CD4-positive, CD25-positive, alpha-beta regulatory T cell (primary cell): ENCODE results near the gene LKAAEAR1. TPM values are rescaled to one million over a fixed set of nuclear protein-coding genes. Genes with fewer than 3 reads are reported as not detected.

Experiments
- ATAC-seq, 2 donors: fragments of 150-1000 bp; cut with Tn5 transposase; one replicate each; pipeline ENCODE4 v1.10.0; 2021; ENCODE audit warnings: low read depth in 2 of 2, moderate number of reproducible peaks in 2 of 2, moderate library complexity in 1 of 2
- DNase-seq, 3 donors: peaks; one replicate each; pipeline versions ENCODE4 v3.0.0 to v3.0.0-alpha.2; 2012 to 2022; ENCODE audit warnings: mixed read lengths in 1 of 3
- H3K27ac ChIP-seq: one replicate; pipeline ENCODE4 v1.7.0; 2013; ENCODE audit warnings: mild to moderate bottlenecking, low read length; ENCODE audit not compliant: insufficient read depth, poor library complexity, severe bottlenecking
- H3K27me3 ChIP-seq: one replicate; pipeline ENCODE4 v1.7.0; 2013; ENCODE audit warnings: low read length; ENCODE audit not compliant: control insufficient read depth, insufficient read depth
- H3K36me3 ChIP-seq: one replicate; pipeline ENCODE4 v1.7.0; 2013; ENCODE audit warnings: mild to moderate bottlenecking, low read length, moderate library complexity; ENCODE audit not compliant: control insufficient read depth, insufficient read depth
- H3K4me1 ChIP-seq: 2 replicates; pipeline ENCODE4 v1.7.0; 2013; ENCODE audit warnings: mild to moderate bottlenecking, low read length; ENCODE audit not compliant: insufficient read depth, control insufficient read depth, poor library complexity, severe bottlenecking
- H3K4me3 ChIP-seq: one replicate; pipeline ENCODE4 v1.7.0; 2013; ENCODE audit warnings: low read depth, mild to moderate bottlenecking, low read length, moderate library complexity
- H3K9me3 ChIP-seq, 2 experiments: 1 replicate in 1 of 2; 2 replicates in 1 of 2; pipeline ENCODE4 v1.7.0; 2013; ENCODE audit warnings: low read length in 2 of 2, mild to moderate bottlenecking in 1 of 2, moderate library complexity in 1 of 2; ENCODE audit not compliant: control insufficient read depth in 2 of 2
- H3K27ac Mint-ChIP-seq, 3 donors: one replicate each; pipeline ENCODE4 v1.8.0; 2020 to 2022; ENCODE audit warnings: mild to moderate bottlenecking in 3 of 3, mixed read lengths in 3 of 3, moderate library complexity in 2 of 3
- H3K27me3 Mint-ChIP-seq: one replicate; pipeline ENCODE4 v1.8.0; 2022; ENCODE audit warnings: mild to moderate bottlenecking, mixed read lengths
- H3K36me3 Mint-ChIP-seq: one replicate; pipeline ENCODE4 v1.8.0; 2020; ENCODE audit warnings: mixed read lengths
- H3K4me1 Mint-ChIP-seq, 4 donors: one replicate each; pipeline ENCODE4 v1.8.0; 2020 to 2022; ENCODE audit warnings: mixed read lengths in 4 of 4, mild to moderate bottlenecking in 1 of 4
- H3K4me3 Mint-ChIP-seq, 4 donors: one replicate each; pipeline ENCODE4 v1.8.0; 2020 to 2022; ENCODE audit warnings: mild to moderate bottlenecking in 4 of 4, mixed read lengths in 4 of 4, moderate library complexity in 3 of 4
- H3K9me3 Mint-ChIP-seq, 7 donors: one replicate each; pipeline ENCODE4 v1.8.0; 2020 to 2022; ENCODE audit warnings: mixed read lengths in 7 of 7, mild to moderate bottlenecking in 3 of 7, moderate library complexity in 2 of 7
- polyA plus RNA-seq, 4 donors: library from polyadenylated mRNA; unstranded; fragments of 300-500 nt; fragmentation: Illumina TruSeq; gene quantifications; one replicate each; pipeline ENCODE4 v1.2.3, GENCODE V29; 2021
- total RNA-seq: library from RNA; stranded (reverse); gene quantifications from one replicate; pipeline ENCODE4 v1.2.3, GENCODE V29; 2022

LKAAEAR1 gene
- total and polyA plus RNA-seq, 5 donors from 2014 or later: 0.42 to 1.4 TPM; not detected in 3

GRCh38 chr20:64114356-64114971, 30.3 kb upstream of the LKAAEAR1 start:
- Histone ChIP-seq H3K4me1 (no peaks in the 10 kb centered on the region), H3K4me3 (no peak overlapping the region), H3K27me3 (no peaks in the 10 kb centered on the region), H3K9me3 (no peaks in the 10 kb centered on the region), H3K27ac (no peak overlapping the region), H3K36me3 (no peaks in the 10 kb centered on the region)
- ATAC-seq (no peak), DNase-seq (no peak)
- Mint-ChIP-seq H3K9me3 (no peaks in the 10 kb centered on the region), H3K27ac (no peak overlapping the region), H3K4me1 (no peaks in the 10 kb centered on the region), H3K4me3 (no peak overlapping the region), H3K36me3 (no peaks in the 10 kb centered on the region), H3K27me3 (no peaks in the 10 kb centered on the region)

GRCh38 chr20:64113796-64114355, 29.7 kb upstream of the LKAAEAR1 start:
- H3K9me3 ChIP-seq: no peaks in the 10 kb centered on the region
- Mint-ChIP-seq H3K4me3 (no peak overlapping the region), H3K27me3 (no peaks in the 10 kb centered on the region), H3K4me1 (no peaks in the 10 kb centered on the region), H3K27ac (peak overlapping the region in 1 of 3 donors; percentile 35), H3K36me3 (no peaks in the 10 kb centered on the region), H3K9me3 (no peaks in the 10 kb centered on the region)
- ATAC-seq: no peak
- no peak for DNase-seq
- no peaks in the 10 kb centered on the region for H3K27me3 ChIP-seq
- no peaks in the 10 kb centered on the region for H3K4me1 ChIP-seq
- no peaks in the 10 kb centered on the region for H3K36me3 ChIP-seq
- no peak overlapping the region for H3K27ac ChIP-seq
- H3K4me3 ChIP-seq: no peak overlapping the region

- no peak overlapping the region for H3K27ac ChIP-seq
- H3K4me1 Mint-ChIP-seq: no peaks in the 10 kb centered on the region
- no peaks in the 10 kb centered on the region for H3K27me3 Mint-ChIP-seq
- H3K4me3 Mint-ChIP-seq: no peak overlapping the region
- no peaks in the 10 kb centered on the region for H3K36me3 Mint-ChIP-seq
- no peak for DNase-seq
- H3K4me3 ChIP-seq: no peak overlapping the region
- no peak for ATAC-seq
- H3K36me3 ChIP-seq: no peaks in the 10 kb centered on the region
- peak overlapping the region in 1 of 3 donors; percentile 35 for H3K27ac Mint-ChIP-seq
- no peaks in the 10 kb centered on the region for H3K9me3 Mint-ChIP-seq
- H3K9me3 ChIP-seq: no peaks in the 10 kb centered on the region
- H3K4me1 ChIP-seq: no peaks in the 10 kb centered on the region
- H3K27me3 ChIP-seq: no peaks in the 10 kb centered on the region
Measured at GRCh38 chr20:64113444-64113775, 29.2 kb upstream of the LKAAEAR1 start.

GRCh38 chr20:64112691-64113443, 28.7 kb upstream of the LKAAEAR1 start:
- Histone ChIP-seq H3K36me3 (no peaks in the 10 kb centered on the region), H3K27me3 (no peaks in the 10 kb centered on the region), H3K27ac (no peak overlapping the region), H3K9me3 (no peaks in the 10 kb centered on the region), H3K4me1 (no peaks in the 10 kb centered on the region), H3K4me3 (no peak overlapping the region)
- H3K9me3 Mint-ChIP-seq: no peaks in the 10 kb centered on the region
- H3K4me1 Mint-ChIP-seq: peaks cover 0 to under 1% (median 0%) of the 10 kb centered on the region in 4 donors
- H3K27me3 Mint-ChIP-seq: peaks cover 4% of the 10 kb centered on the region
- no peak for ATAC-seq
- H3K36me3 Mint-ChIP-seq: no peaks in the 10 kb centered on the region
- H3K27ac Mint-ChIP-seq: no peak overlapping the region
- no peak overlapping the region for H3K4me3 Mint-ChIP-seq
- DNase-seq: no peak

GRCh38 chr20:64111841-64112641, 27.8 kb upstream of the LKAAEAR1 start:
- H3K27ac Mint-ChIP-seq: no peak overlapping the region
- peaks cover 4% of the 10 kb centered on the region for H3K27me3 Mint-ChIP-seq
- no peak for DNase-seq

GRCh38 chr20:64110411-64111068, 26.3 kb upstream of the LKAAEAR1 start:
- H3K27me3 ChIP-seq: no peaks in the 10 kb centered on the region
- H3K4me3 Mint-ChIP-seq: no peak overlapping the region
- H3K9me3 Mint-ChIP-seq: no peaks in the 10 kb centered on the region
- peaks cover 0 to 9% (median 0%) of the 10 kb centered on the region in 4 donors for H3K4me1 Mint-ChIP-seq
- H3K36me3 Mint-ChIP-seq: no peaks in the 10 kb centered on the region
- no peak overlapping the region for H3K27ac ChIP-seq
- peaks cover 4% of the 10 kb centered on the region for H3K27me3 Mint-ChIP-seq
- DNase-seq: no peak
- no peaks in the 10 kb centered on the region for H3K4me1 ChIP-seq
- no peak overlapping the region for H3K4me3 ChIP-seq
- H3K36me3 ChIP-seq: no peaks in the 10 kb centered on the region
- no peak for ATAC-seq
- H3K27ac Mint-ChIP-seq: no peak overlapping the region
- H3K9me3 ChIP-seq: no peaks in the 10 kb centered on the region

More at GRCh38 chr20:64111841-64112641, 27.8 kb upstream of the LKAAEAR1 start:
- Mint-ChIP-seq H3K4me1 (peaks cover 0 to 7% (median 0%) of the 10 kb centered on the region in 4 donors), H3K36me3 (no peaks in the 10 kb centered on the region), H3K9me3 (no peaks in the 10 kb centered on the region), H3K4me3 (no peak overlapping the region)
- H3K4me3 ChIP-seq: no peak overlapping the region
- H3K9me3 ChIP-seq: no peaks in the 10 kb centered on the region
- no peak for ATAC-seq
- no peaks in the 10 kb centered on the region for H3K4me1 ChIP-seq
- no peak overlapping the region for H3K27ac ChIP-seq
- no peaks in the 10 kb centered on the region for H3K27me3 ChIP-seq
- H3K36me3 ChIP-seq: no peaks in the 10 kb centered on the region

GRCh38 chr20:64109831-64110391, 25.7 kb upstream of the LKAAEAR1 start:
- Mint-ChIP-seq H3K27ac (no peak overlapping the region), H3K9me3 (no peaks in the 10 kb centered on the region), H3K4me1 (peaks cover 0 to 9% (median 0%) of the 10 kb centered on the region in 4 donors), H3K36me3 (no peaks in the 10 kb centered on the region), H3K4me3 (no peak overlapping the region), H3K27me3 (peaks cover 4% of the 10 kb centered on the region)
- Histone ChIP-seq H3K36me3 (no peaks in the 10 kb centered on the region), H3K27me3 (no peaks in the 10 kb centered on the region), H3K27ac (no peak overlapping the region), H3K4me3 (no peak overlapping the region), H3K4me1 (no peaks in the 10 kb centered on the region), H3K9me3 (no peaks in the 10 kb centered on the region)
- ATAC-seq: no peak
- no peak for DNase-seq
